Keratinocyte (primary cell): ENCODE measurements around the gene SARS1.

ENCODE experiments used
- EZH2 ChIP-seq: IDR thresholded peaks from one replicate; pipeline ENCODE4 v1.6.1; 2012; ENCODE audit warnings: inconsistent platforms, mild to moderate bottlenecking, low read length, moderate library complexity
- TF ChIP-seq, protein P1 (sequence below), 3 experiments: IDR thresholded peaks in 1 of 3; conservative IDR thresholded peaks in 1 of 3; optimal IDR thresholded peaks in 1 of 3; 2 replicates in 2 of 3; 3 replicates in 1 of 3; pipeline versions ENCODE3 to v1.5.1; 2011; ENCODE audit warnings: low read length in 3 of 3, mild to moderate bottlenecking in 3 of 3, moderate library complexity in 2 of 3, control low read depth in 1 of 3, inconsistent platforms in 1 of 3; ENCODE audit not compliant: insufficient read depth in 2 of 3; ENCODE audit errors: extremely low read depth in 1 of 3

- TF ChIP-seq, protein P1, sequence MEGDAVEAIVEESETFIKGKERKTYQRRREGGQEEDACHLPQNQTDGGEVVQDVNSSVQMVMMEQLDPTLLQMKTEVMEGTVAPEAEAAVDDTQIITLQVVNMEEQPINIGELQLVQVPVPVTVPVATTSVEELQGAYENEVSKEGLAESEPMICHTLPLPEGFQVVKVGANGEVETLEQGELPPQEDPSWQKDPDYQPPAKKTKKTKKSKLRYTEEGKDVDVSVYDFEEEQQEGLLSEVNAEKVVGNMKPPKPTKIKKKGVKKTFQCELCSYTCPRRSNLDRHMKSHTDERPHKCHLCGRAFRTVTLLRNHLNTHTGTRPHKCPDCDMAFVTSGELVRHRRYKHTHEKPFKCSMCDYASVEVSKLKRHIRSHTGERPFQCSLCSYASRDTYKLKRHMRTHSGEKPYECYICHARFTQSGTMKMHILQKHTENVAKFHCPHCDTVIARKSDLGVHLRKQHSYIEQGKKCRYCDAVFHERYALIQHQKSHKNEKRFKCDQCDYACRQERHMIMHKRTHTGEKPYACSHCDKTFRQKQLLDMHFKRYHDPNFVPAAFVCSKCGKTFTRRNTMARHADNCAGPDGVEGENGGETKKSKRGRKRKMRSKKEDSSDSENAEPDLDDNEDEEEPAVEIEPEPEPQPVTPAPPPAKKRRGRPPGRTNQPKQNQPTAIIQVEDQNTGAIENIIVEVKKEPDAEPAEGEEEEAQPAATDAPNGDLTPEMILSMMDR (optimal IDR thresholded peaks at IDR 0.05 in 1 of 3, IDR thresholded peaks at IDR 0.05 in 1 of 3, conservative IDR thresholded peaks at IDR 0.05 in 1 of 3; ENCODE audit: extremely low read depth in 1 of 3, insufficient read depth in 2 of 3, low read length in 3 of 3) = no peak
- no peak for TF ChIP-seq EZH2
Measured at GRCh38 chr1:109181085-109181806, 32.5 kb upstream of the SARS1 start.
